Upper lobe of right lung (tissue), 1 donor: ENCODE measurements around the gene ESPNL. TPM values are rescaled to one million over a fixed set of nuclear protein-coding genes. Genes with fewer than 3 reads are reported as not detected.

ENCODE experiments used
- ATAC-seq: fragments of 200-7000 bp; cut with Tn5 transposase; one replicate; pipeline ENCODE4 v1.9.1; 2020; ENCODE audit warnings: mild to moderate bottlenecking, moderate library complexity
- DNase-seq: peaks from one replicate; pipeline ENCODE4 v3.0.0-alpha.2; 2020
- H3K27ac ChIP-seq: fragments of 200-600 bp; one replicate; pipeline ENCODE4 v1.8.0; 2022
- H3K27me3 ChIP-seq: fragments of 200-600 bp; one replicate; pipeline ENCODE4 v1.8.0; 2022; ENCODE audit warnings: mild to moderate bottlenecking
- H3K36me3 ChIP-seq: fragments of 200-600 bp; one replicate; pipeline ENCODE4 v1.8.0; 2022
- H3K4me1 ChIP-seq: fragments of 200-600 bp; one replicate; pipeline ENCODE4 v1.8.0; 2022
- H3K4me3 ChIP-seq: fragments of 200-600 bp; one replicate; pipeline ENCODE4 v1.8.0; 2022; ENCODE audit warnings: mild to moderate bottlenecking
- H3K9me3 ChIP-seq: fragments of 200-600 bp; one replicate; pipeline ENCODE4 v1.8.0; 2022
- CTCF ChIP-seq: fragments of 200-600 bp; IDR thresholded peaks from one replicate; pipeline ENCODE4 v1.8.0; 2022; ENCODE audit warnings: antibody characterized with exemption
- intact Hi-C: fragments of 100-400 bp; cut with DNase I; formaldehyde crosslinking; loops from one replicate; pipeline ENCODE4 v1.11.0; 2022
- total RNA-seq: library from RNA; stranded (reverse); fragmentation: NEBNext Ultra II Directional; extraction: Animal tissue kit (Norgen Biotek cat#: 25700); gene quantifications from one replicate; pipeline ENCODE4 v1.2.1, GENCODE V29; 2021
- donor health status: DM: no; HTN: yes; CAD: no; lungs with severe emphysema.

Gene ESPNL
- total RNA-seq, 1 donor from 2014 or later = 0.35 TPM

DNA sequence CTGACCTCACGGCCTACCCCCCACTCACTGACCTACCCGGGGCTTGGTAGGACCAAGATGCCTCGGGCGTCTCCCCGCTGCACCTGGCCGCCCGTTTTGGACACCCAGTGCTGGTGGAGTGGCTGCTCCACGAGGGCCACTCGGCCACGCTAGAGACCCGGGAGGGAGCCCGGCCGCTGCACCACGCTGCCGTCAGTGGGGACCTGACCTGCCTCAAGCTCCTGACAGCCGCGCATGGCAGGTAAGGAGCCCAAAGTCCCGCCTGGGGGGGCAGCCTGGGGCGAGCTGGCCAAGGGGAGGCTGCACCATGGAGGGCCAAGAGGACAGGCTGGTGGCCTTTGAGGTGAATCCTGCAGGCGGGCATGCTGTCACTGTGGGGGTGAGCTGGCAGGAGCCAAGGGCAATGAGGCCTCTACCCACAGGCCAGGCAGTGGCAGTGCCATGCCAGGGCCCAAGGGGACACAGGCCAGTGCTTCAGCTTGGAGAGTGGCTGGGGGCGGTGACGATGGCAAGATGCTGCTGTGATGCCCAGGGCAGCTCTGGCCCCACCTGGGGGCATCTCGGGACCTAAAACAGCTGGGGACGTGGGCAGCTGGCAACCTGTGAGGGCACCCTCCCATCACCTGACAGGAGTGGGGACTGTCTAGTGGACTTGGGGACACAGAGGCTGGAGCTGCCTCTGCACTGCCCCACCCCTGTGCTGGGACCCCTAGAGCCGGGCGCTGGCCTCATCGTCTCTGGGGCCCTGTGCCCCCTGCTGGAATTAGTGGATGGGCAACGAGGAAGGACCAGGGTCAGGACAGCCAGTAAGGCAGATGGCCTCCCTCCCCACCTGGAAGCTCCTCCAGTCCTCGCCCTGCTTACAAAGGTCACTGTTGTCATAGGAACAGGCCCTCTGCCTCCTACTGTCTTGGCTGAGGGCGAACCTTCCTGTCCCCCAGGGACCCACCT lies 2.0 kb downstream of the ESPNL start:
- ATAC-seq (no peak), DNase-seq (peak; percentile 60)
- H3K27ac ChIP-seq = no peak overlapping the region
- no peaks in the 10 kb centered on the region for H3K36me3 ChIP-seq
- peaks cover 5% of the 10 kb centered on the region for H3K4me1 ChIP-seq
- no peaks in the 10 kb centered on the region for H3K9me3 ChIP-seq
- H3K27me3 ChIP-seq = no peaks in the 10 kb centered on the region
- intact Hi-C loops = no loop called here
- no peak overlapping the region for H3K4me3 ChIP-seq
- no peak for TF ChIP-seq CTCF

DNA sequence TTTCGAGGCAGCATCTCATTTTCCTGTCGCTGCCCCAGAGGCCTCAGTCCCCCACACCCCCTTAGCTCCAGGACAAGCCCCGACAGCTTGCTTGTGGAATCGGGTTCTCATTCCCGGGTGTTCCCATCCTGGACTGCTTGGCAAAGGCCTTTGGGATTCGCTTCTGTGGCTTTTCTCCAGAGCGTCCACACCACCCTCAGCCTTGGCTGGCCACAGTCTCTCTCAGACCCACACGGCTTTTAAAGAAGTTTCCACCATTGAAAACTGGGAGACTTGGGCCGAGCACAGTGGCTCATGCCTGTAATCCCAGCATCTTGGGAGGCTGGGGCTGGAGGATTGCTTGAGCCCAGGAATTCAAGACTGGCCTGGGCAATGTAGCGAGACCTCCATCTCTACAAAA lies 2.7 kb downstream of the ESPNL start:
- H3K4me1 ChIP-seq = peaks cover 6% of the 10 kb centered on the region
- no peaks in the 10 kb centered on the region for H3K27me3 ChIP-seq
- no peak overlapping the region for H3K4me3 ChIP-seq
- DNase-seq (peak; percentile 48), ATAC-seq (no peak)
- intact Hi-C loops = no loop called here
- no peaks in the 10 kb centered on the region for H3K36me3 ChIP-seq
- no peaks in the 10 kb centered on the region for H3K9me3 ChIP-seq
- no peak for TF ChIP-seq CTCF
- H3K27ac ChIP-seq = no peak overlapping the region

DNA sequence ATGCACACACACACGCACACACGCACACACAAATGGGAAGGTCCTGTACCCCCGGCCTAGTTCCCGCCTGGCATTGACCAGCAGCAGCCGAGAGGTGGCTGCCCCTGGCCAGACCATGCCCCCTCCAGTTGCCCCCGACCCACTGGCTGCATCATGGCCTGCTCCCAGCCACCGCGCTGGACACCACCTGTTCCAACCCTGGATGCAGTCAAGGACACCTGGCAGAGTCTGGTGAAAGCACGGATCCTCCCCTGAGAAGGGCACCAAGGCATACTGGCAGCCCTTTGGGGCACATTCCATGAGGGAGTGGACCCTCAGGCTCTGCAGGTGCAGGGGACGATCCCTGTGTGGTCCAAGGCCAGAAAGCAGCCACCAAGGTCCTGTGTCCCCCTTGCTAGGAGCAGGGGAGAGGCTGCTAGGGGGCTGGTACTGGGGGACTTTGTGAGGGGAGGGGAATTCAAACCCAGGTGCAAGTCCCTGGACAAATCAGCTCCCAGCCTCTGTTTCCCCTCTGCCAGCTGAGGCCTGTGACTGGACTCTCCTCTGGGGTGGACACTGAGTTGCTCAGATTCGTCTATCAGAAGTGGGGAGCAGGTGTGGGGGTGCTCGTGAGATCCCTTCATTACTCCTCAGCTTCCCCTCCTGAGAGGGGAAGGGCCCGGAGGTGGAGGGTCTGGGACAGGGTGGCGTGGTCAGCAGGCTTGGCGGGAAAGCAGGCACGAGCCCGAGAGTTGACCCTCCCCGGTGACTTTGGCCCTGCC lies 3.5 kb downstream of the ESPNL start:
- ATAC-seq (no peak), DNase-seq (peak; percentile 57)
- H3K27me3 ChIP-seq = no peaks in the 10 kb centered on the region
- no peaks in the 10 kb centered on the region for H3K9me3 ChIP-seq
- no peak for TF ChIP-seq CTCF
- H3K36me3 ChIP-seq = no peaks in the 10 kb centered on the region
- H3K4me3 ChIP-seq = no peak overlapping the region
- no peak overlapping the region for H3K27ac ChIP-seq
- H3K4me1 ChIP-seq = peaks cover 9% of the 10 kb centered on the region
- intact Hi-C loops = no loop called here

DNA sequence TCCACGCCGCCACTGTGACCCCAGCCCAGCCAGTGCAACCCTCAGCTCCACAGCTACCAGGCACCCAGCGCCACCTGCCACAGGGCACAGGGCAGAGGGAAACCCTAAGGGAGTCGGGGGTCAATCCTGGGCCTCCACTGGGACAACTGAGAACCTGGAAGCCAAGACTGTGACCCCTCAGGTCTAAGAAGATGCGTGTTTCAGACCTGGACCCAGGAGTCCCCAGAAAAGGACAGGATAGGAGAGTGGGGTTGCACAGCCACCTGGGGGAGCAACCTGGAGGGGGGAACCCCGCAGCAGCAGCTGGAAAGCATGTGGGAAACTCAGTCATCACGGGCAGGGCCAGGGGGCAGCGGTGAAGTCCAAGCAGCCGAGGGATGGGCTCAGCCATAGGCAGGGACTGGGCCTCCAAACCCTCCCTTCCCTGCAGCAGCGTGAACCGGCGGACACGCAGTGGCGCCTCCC lies 4.1 kb downstream of the ESPNL start:
- TF ChIP-seq CTCF = no peak
- H3K4me1 ChIP-seq = peaks cover 15% of the 10 kb centered on the region
- no peak overlapping the region for H3K27ac ChIP-seq
- no peaks in the 10 kb centered on the region for H3K9me3 ChIP-seq
- no peaks in the 10 kb centered on the region for H3K36me3 ChIP-seq
- ATAC-seq (no peak), DNase-seq (peak; percentile 50)
- intact Hi-C loops = no loop called here
- H3K4me3 ChIP-seq = no peak overlapping the region
- no peaks in the 10 kb centered on the region for H3K27me3 ChIP-seq

DNA sequence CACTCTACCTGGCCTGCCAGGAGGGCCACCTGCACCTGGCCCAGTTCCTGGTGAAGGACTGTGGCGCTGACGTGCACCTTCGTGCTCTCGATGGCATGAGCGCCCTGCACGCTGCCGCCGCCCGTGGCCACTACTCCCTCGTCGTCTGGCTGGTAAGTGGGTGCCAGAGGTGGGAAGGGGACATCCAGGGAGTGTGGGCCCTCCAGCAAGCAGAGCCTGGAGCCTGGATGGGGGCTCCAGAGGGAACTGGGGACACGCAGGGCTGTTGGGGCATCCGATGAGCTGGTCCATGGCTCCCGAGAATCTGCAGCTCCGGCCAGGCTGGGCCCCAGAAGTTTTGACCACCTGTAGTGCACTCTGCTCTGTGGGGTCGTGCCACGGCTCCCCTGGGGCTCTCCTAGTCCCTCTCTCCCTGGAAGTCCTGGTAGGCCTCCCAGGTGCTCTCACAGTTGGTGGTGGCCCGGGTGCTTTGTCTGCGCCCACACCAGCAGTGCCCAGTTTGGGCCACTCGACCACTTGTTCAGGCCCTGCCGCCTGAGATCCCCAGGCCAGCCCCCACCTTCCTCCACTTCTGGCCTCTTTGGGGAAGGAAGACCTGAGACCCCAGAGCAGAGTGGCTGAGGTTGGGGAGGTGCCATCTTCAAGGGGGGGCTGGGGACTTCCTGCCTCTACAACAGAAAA lies 4.7 kb downstream of the ESPNL start:
- no peak for ATAC-seq
- Histone ChIP-seq H3K9me3 (no peaks in the 10 kb centered on the region), H3K4me3 (no peak overlapping the region), H3K4me1 (peaks cover 16% of the 10 kb centered on the region), H3K36me3 (no peaks in the 10 kb centered on the region), H3K27me3 (no peaks in the 10 kb centered on the region), H3K27ac (no peak overlapping the region)
- intact Hi-C loops = no loop called here
- TF ChIP-seq CTCF = no peak
- peak; percentile 60 for DNase-seq
